NB4 (cell line): ENCODE measurements around the gene STX8.

Experiments used
- DNase-seq: peaks from one replicate; pipeline ENCODE4 v3.0.0; 2010; ENCODE audit warnings: low read depth
- H3K4me3 ChIP-seq: one replicate; pipeline ENCODE4 v1.5.1; 2011; ENCODE audit warnings: mild to moderate bottlenecking, low read depth, low read length, moderate library complexity
- MYC ChIP-seq: IDR thresholded peaks from 2 replicates; pipeline ENCODE4 v1.6.1; 2011; ENCODE audit warnings: low read depth, low read length
- POLR2A ChIP-seq: IDR thresholded peaks from 2 replicates; pipeline ENCODE4 v1.6.1; 2011; ENCODE audit warnings: mild to moderate bottlenecking; ENCODE audit not compliant: insufficient read length; ENCODE audit errors: extremely low read depth
- TF ChIP-seq, protein P1 (sequence below): IDR thresholded peaks from 2 replicates; pipeline ENCODE4 v1.6.1; 2011; ENCODE audit warnings: low read depth, low read length
- TF ChIP-seq, protein P2 (sequence below): IDR thresholded peaks from one replicate; pipeline ENCODE4 v1.5.1; 2012; ENCODE audit warnings: low read depth, low read length

The STX8 gene

DNA sequence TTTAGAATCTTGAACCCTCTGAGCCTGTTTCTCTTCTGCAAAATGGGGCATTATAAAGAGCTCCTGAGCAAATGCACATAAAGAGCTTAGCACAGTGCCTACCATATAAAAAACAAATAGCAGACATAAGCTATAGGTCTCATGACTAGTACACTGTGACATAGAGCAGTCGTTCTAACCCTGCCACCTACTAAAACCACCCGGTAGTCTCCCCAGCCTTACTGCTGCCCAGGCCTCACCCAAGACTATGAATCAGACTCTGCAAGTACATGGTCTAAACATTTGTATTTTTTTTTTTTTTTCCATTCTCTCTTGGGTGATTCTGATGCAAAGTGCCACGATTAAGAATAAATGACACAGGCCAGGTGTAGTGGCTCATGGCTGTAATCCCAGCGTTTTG is 33.9 kb downstream of the STX8 start:
- TF ChIP-seq MYC, result no peak
- TF ChIP-seq, protein P1, sequence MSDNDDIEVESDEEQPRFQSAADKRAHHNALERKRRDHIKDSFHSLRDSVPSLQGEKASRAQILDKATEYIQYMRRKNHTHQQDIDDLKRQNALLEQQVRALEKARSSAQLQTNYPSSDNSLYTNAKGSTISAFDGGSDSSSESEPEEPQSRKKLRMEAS, result no peak
- no peak for TF ChIP-seq POLR2A
- TF ChIP-seq, protein P2, sequence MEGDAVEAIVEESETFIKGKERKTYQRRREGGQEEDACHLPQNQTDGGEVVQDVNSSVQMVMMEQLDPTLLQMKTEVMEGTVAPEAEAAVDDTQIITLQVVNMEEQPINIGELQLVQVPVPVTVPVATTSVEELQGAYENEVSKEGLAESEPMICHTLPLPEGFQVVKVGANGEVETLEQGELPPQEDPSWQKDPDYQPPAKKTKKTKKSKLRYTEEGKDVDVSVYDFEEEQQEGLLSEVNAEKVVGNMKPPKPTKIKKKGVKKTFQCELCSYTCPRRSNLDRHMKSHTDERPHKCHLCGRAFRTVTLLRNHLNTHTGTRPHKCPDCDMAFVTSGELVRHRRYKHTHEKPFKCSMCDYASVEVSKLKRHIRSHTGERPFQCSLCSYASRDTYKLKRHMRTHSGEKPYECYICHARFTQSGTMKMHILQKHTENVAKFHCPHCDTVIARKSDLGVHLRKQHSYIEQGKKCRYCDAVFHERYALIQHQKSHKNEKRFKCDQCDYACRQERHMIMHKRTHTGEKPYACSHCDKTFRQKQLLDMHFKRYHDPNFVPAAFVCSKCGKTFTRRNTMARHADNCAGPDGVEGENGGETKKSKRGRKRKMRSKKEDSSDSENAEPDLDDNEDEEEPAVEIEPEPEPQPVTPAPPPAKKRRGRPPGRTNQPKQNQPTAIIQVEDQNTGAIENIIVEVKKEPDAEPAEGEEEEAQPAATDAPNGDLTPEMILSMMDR, result no peak
- DNase-seq, result no peak

GRCh38 chr17:9538626-9539025 is 37.0 kb downstream of the STX8 start:
- DNase-seq, result no peak
- no peak overlapping the region for H3K4me3 ChIP-seq
- no peak for TF ChIP-seq POLR2A
- TF ChIP-seq, protein P1, result no peak
- TF ChIP-seq, protein P2, result no peak
- no peak for TF ChIP-seq MYC

More for the DNA sequence above, 33.9 kb downstream of the STX8 start:
- H3K4me3 ChIP-seq, result no peak overlapping the region

GRCh38 chr17:9537177-9537776 is 38.3 kb downstream of the STX8 start:
- H3K4me3 ChIP-seq, result no peak overlapping the region
- TF ChIP-seq, protein P1, result no peak
- TF ChIP-seq, protein P2, result no peak
- TF ChIP-seq POLR2A (no peak), MYC (no peak)
- no peak for DNase-seq

DNA sequence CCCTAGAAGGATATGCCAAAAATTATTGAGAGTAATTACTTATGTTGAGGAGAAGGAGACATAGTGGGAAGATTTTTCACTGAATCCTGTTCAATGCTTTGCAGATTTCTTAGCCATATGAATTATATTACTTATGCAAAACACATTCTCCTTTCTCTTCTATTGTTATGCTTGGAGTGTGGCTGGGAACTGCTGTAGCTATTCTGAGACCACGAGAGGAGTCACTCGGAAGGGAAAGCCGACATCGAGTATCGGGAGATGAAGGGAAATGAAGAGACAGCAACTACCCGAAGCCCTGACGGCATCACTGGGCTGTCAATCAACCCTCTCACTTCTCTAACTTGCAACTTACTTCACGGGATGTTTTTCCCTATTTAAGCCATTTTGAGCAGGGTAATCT is 39.6 kb downstream of the STX8 start:
- TF ChIP-seq POLR2A (no peak), MYC (no peak)
- TF ChIP-seq, protein P1, result no peak
- TF ChIP-seq, protein P2, result no peak
- no peak for DNase-seq

DNA sequence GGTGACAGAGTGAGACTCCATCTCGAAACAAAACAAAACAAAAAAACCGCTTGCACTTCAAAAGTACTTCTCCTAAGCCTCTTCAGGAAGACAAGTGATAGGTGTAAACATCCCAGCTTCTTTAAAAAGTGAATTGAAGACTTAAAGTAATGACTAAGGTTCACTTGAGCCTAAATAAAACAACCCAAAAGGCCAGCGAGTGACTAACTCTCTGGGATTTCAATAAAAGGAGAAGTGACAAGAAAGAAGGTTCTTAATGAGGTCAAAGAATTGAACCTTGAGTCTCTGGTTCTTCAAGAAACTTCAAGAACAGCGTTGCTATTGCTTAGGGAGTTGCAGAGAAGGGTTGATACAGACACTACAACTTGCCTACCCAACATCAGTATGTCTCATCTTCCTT is 42.2 kb downstream of the STX8 start:
- no peak overlapping the region for H3K4me3 ChIP-seq
- TF ChIP-seq POLR2A (no peak), MYC (no peak)
- TF ChIP-seq, protein P1, result no peak
- TF ChIP-seq, protein P2, result no peak
- DNase-seq, result no peak

More for the DNA sequence above, 39.6 kb downstream of the STX8 start:
- no peak overlapping the region for H3K4me3 ChIP-seq
